Femur (tissue), 1 donor: Measurements from ENCODE around the gene NFYB.

Experiments
- DNase-seq: peaks from one replicate; pipeline ENCODE4 v3.0.0-alpha.2; 2017

NFYB gene

GRCh38 chr12:104155711-104156555, 17.9 kb upstream of the NFYB start:
- no peak for DNase-seq

GRCh38 chr12:104154806-104155205, 16.8 kb upstream of the NFYB start:
- DNase-seq, result no peak

- no peak for DNase-seq
Measured at GRCh38 chr12:104154286-104154685, 16.3 kb upstream of the NFYB start.

- DNase-seq, result no peak
Measured at GRCh38 chr12:104152685-104153241, 14.8 kb upstream of the NFYB start.

- DNase-seq, result no peak
Measured at GRCh38 chr12:104150416-104150815, 12.4 kb upstream of the NFYB start.

GRCh38 chr12:104147346-104147745, 9.3 kb upstream of the NFYB start:
- DNase-seq, result no peak

- DNase-seq, result no peak
Measured at GRCh38 chr12:104143918-104144317, 5.9 kb upstream of the NFYB start.

- DNase-seq, result no peak
Measured at GRCh38 chr12:104143002-104143401, 5.0 kb upstream of the NFYB start.

GRCh38 chr12:104142543-104142942, 4.5 kb upstream of the NFYB start:
- DNase-seq, result no peak

GRCh38 chr12:104138797-104139152, 765 bp upstream of the NFYB start:
- DNase-seq, result peak; percentile 49

- DNase-seq, result peak; percentile 62
Measured at GRCh38 chr12:104137001-104137901, 759 bp downstream of the NFYB start.

GRCh38 chr12:104136577-104136976, 1.4 kb downstream of the NFYB start:
- DNase-seq, result no peak

GRCh38 chr12:104134882-104135281, 3.1 kb downstream of the NFYB start:
- DNase-seq, result no peak

- DNase-seq, result no peak
Measured at GRCh38 chr12:104133866-104134265, 4.1 kb downstream of the NFYB start.

- no peak for DNase-seq
Measured at GRCh38 chr12:104133321-104133720, 4.7 kb downstream of the NFYB start.

GRCh38 chr12:104132351-104132956, 5.6 kb downstream of the NFYB start:
- no peak for DNase-seq

GRCh38 chr12:104131609-104132008, 6.4 kb downstream of the NFYB start:
- DNase-seq, result no peak

GRCh38 chr12:104130760-104131159, 7.2 kb downstream of the NFYB start:
- no peak for DNase-seq

GRCh38 chr12:104126548-104126947, 11.5 kb downstream of the NFYB start:
- no peak for DNase-seq

- no peak for DNase-seq
Measured at GRCh38 chr12:104122298-104122697, 15.7 kb downstream of the NFYB start.

- no peak for DNase-seq
Measured at GRCh38 chr12:104121001-104121400, 17.0 kb downstream of the NFYB start.

- no peak for DNase-seq
Measured at GRCh38 chr12:104115587-104115975, 22.4 kb downstream of the NFYB start.
